GM18517 (cell line): ENCODE measurements around the gene DUS1L.

Experiments used
- ATAC-seq: cut with Tn5 transposase; IDR thresholded peaks from one replicate; pipeline ENCODE4 v1.9.1; 2021; ENCODE audit warnings: mild to moderate bottlenecking, moderate library complexity; ENCODE audit not compliant: unreplicated experiment

DUS1L gene

DNA sequence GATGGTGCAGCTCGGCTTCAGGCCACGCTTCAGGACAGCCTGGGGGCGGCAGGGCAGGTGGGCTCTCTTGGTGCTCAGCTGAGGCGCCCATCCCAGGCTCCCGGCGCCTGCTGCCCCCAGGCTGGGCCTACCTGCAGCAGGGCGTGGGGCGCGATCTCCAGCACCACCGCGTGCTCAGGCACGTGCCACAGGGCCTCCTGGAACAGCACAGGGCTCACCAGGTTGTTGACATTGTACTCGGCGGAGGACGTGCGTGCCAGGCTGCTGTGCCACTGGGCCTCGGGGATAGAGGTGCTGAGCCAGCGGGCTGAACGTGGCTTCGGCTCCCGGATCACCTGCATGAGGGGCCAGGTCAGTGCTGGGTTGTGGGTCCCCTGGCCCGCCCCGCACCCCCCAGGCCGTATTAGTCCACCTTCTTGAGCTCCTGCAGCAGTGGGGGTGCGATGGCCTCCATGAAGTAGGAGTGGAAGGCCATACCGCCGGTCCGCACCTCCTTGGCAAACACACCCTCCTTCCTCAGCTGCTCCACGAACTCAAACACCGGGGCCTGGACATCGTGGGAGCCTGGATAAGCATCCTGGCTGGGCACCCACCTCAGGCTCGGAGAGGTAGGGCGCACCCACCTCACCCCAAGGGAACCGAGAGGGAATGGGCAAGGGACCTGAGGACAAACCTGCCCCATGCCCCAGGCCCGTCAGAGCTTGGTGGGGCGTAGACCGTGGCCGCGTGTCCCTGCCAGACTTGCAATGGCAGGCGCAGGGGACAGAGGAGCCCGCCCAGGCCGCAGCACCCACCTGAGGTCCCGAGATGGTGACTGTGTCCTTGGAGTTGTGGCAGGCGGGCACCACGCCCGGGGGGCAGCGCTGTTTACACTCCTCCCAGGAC lies 23.5 kb upstream of the DUS1L start:
- ATAC-seq, result no peak

DNA sequence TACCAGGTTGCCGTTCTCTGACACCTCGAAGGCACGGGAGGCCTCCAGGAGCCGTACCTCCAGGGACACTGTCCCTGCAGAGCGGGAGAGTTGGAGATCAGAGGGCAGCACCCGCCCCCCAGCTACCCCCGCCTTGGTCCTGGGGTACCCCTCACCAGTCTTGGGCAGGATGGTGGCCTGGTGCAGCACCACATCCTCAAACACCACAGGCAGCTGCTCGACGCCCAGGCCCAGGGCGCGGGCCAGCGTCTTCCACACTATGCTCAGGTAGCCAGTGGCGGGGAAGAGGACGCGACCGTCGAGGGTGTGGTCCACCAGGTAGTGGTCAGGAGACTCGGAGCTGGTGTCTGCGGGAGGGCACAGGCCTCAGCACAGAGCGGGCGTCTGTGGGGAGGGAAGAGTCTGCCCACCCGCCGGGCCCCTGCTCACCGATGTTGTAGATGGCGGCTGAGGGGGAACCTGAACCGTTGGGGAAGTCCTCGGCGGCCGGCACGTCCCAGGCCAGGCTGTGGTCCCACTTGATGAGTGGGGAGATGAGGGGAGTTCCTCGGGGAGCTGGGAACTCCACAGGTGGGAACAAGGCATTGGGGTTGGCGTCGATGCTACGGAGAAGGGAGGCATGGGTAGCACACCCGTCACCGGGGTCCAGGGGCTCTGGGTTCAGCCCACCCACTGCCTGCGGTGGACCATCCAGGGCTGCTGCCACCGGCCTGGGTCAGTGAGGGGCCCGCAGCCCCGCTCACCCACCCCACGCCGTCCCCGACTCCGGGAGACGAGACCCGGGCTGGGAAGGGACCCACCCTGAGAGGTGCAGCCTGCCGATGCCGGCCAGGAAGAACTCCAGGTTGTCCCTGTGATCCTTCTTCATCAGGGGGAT lies 22.6 kb upstream of the DUS1L start:
- ATAC-seq, result no peak

GRCh38 chr17:82086941-82087906 lies 21.6 kb upstream of the DUS1L start:
- ATAC-seq, result no peak

GRCh38 chr17:82085931-82086764 lies 20.5 kb upstream of the DUS1L start:
- no peak for ATAC-seq

DNA sequence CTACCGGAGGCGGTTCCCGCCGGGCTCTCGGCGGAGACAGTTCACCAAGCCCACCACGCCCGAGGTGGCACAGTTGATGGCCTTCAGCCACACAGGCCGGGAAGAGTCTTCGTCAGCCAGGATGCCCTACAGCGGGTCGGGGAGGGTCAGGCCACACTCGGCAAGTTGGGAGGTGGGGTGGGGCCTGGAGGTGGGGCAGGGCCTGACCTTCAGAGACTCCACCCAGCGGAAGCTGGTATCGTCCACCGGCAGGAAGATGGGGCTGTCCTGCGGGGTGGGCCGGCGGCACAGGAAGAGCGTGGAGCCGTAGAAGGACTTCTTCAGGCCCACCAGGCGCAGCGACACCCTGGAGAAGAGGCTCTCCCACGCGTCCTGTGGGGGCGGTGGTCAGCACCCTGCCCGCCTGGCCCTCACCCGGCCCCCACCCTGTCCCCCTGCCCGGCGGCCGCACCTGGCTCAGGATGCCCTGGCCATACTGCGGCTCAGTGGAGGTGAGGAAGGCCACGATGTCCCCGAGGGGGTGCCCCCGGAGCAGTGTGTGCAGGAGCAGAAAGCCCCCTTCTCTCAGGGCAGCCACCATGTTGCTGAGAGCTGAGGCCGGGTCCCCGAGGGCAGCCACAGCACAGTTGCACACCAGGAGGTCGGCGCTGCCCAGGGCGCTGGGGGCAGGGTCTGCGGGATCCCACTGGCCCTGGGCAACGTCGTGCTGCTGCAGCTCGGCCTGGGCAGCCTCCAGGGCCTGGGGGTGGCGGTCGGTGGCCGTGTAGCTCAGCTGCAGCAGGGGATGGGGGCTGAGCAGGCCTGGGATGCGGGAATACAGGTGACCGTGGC lies 19.6 kb upstream of the DUS1L start:
- no peak for ATAC-seq

- no peak for ATAC-seq
Observed at GRCh38 chr17:82084373-82085030, 18.9 kb upstream of the DUS1L start.

GRCh38 chr17:82083533-82084359 lies 18.1 kb upstream of the DUS1L start:
- ATAC-seq, result no peak

DNA sequence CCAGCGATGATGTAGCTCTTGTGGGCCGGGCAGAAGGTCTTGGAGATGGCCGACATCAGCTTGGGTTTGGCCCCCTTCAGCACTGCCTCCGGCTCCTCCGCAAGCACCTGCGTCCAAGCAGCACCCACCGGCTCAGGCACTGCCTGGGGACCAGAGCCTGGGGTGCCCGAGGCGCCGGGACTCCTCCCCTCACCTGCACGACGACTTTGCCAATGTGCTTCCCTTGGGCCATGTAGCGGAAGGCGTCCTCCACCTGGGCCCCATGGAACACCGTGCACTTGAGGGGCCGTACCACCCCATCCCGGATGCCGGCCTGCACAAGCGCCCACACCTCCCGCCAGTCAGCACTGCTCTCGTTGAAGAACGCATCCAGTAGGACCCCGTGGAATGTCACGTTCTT lies 17.4 kb upstream of the DUS1L start:
- no peak for ATAC-seq

DNA sequence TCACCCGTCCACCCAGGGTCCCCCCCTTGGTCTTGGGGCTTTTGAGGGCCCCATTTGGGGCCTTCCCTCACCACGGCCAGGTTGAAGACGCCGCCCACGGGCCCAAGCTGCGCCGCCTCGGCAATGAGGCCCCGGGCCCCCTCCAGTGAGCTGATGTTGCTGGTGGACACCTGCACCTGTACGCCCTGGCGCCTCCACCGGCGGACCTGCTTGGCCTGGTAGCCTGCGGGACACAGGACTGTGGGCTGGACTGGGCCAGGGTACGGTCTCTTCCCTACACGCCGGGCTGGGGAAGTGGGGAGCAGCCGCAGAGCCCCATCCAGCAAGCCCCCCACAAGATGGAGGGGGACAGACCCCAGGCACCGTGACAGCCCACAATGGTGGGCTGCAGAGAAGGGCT lies 16.9 kb upstream of the DUS1L start:
- no peak for ATAC-seq

GRCh38 chr17:82081966-82082365 lies 16.4 kb upstream of the DUS1L start:
- no peak for ATAC-seq

- no peak for ATAC-seq
Observed at GRCh38 chr17:82081546-82081945, 15.9 kb upstream of the DUS1L start.

DNA sequence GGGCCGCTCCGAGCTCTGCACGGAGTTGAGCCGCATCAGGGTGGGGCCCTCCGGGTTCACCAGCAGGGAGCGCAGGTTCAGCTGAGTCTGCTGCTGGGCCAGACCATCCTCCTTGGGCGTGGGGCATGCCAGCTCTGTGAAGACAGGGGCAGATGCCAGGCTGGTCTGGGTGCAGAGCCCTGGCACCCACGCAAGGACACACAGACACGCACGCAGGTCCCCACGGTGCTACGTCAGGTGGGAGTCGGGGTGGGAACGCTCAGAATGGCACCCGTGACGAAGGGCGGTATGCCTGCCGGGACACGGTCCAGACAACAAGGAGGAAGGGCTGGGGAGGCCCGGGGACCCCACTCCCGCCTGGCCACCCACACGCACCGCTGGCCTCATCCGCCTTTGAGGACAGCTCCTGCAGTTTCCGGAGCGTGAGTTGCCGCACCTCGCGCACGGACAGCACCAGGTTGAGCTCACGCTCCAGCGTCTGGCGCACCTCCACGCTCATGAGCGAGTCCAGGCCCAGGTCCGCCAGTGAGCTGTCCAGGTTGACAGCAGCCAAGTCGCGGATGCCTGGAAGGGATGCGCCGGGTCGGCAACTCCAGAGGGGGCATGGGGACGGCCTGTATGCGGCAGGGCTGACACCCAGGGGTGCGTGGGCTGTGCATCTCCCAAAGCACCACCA lies 15.3 kb upstream of the DUS1L start:
- no peak for ATAC-seq

GRCh38 chr17:82080048-82080788 lies 14.6 kb upstream of the DUS1L start:
- no peak for ATAC-seq

DNA sequence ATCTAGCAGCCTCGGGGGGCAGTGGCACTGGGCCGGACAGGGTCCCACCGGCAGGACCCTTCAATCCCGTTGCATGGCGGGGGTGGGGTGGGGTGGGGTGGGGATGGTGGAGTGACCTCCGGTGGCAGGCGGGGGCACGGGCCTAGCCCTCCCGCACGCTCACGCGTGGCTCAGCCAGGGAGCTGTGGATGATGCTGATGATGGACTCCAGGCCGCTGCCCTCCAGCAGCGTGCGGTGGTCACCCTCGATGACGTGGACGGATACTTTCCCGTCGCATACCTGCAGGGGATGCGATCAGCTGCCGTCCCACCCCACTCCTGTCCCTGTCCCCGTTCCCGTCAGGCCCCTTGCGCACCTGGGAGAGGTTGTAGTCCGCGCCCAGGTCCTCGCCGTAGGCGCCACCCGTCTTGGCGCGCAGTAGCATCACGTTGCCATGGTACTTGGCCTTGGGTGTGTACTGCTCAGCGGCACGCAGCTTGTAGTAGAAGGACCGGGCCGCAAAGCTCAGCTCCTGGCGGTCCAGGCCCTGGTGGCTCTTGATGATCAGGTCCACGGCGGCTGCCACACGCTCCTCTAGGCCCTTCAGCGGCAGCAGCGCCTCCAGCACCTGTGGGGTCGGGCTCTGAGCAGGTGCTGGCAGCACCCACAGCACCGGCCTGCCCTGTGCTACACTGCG lies 13.5 kb upstream of the DUS1L start:
- ATAC-seq, result no peak

DNA sequence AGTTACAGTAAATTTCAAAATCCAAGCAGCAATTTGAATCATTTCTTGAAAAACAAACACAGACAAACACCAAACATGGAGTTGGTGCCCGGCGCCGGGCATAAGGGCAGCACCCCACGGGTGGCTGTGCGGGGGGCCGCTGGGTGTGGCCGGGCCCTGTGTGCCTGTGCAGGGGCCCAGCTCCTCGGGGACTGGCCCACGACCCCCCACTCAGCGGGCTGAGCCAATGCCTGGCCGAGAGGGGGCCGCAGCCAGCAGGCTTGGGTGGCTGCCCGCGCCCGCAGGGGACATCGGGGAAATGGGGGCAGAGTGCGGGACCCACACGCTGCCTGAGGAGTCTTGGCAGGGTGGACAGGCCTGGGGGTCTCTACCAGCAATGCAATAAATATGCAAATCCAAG lies 12.8 kb upstream of the DUS1L start:
- no peak for ATAC-seq
